ENCODE data around the gene ASB8.

DNA sequence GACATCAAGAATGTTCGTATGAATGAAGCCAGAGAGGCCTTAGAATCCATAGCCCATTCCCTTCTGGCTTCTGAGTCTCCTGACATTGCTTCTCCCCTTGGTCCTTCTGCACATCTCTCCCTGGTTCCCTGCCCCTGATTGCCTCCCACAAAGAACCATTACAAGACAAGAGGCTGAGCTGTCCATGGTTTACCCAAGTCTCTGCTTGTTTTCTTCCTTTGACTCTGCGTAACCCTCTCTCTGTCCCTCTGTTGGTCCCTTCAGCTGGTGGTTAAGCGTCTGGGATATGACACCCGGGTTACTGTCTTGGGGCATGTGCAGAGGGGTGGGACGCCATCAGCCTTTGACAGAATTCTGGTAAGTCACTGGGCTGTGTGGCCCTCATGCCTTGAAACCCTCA lies 22.3 kb downstream of the ASB8 start:
- TF ChIP-seq YY1 (IDR thresholded peaks at IDR 0.05; ENCODE audit: low read depth) (no peak), RAD21 (IDR thresholded peaks at IDR 0.05; ENCODE audit: low read depth) (no peak), CREB1 (IDR thresholded peaks at IDR 0.05; ENCODE audit: low read depth) (no peak), ZBTB7A (IDR thresholded peaks at IDR 0.05; ENCODE audit: low read depth) (no peak), TEAD4 (IDR thresholded peaks at IDR 0.05) (no peak), EP300 (IDR thresholded peaks at IDR 0.05; ENCODE audit: borderline replicate concordance) (no peak)

All from Ishikawa (cell line).